DMS79 treated with DMSO at 0.1 percent for 48 hours (cell line): ENCODE results near the gene CHTF18.

Source experiments
- DNase-seq: peaks from one replicate; lab custom pipeline; 2025; lab: John Stamatoyannopoulos, UW

Gene CHTF18

DNA sequence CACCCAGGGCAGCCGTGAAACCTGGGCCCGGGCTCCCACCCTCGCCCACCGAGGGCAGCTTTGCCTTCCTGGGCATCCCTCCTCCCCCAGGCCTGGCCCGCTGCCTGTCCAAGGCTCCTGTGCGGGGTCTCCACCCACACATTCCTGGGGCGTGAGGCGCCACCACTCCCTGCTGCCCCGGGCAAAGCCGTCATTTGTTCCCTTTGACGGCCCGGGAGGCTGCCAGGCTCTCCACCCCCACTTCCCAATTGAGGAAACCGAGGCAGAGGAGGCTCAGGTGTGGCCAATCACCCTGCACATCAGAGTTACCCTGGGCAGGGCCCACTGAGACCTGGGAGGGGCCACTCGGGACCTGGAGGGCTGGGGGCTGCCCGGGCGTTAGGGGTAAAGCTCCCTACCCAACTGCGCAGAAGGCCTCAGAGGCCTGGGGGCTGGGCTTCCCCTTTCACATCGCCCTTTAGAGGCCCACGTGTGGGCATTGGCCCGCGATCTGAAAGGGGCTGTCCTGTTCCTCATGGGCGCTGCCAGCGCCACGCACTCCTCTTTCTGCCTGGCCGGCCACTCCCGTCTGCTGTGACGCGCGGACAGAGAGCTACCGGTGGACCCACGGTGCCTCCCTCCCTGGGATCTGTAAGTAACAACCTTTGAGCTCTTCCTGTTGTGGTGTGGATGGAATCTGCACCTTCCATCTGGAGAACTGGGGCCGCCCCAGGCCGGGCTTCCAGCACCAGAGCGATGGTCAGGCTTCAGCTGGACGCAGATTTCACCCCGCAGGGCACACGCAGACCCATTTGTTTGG lies 27.7 kb upstream of the CHTF18 start, which contains the start of gene MSLN:
MSLN (plus strand) TSS at position 190 of the 799 bp plus-strand sequence. CDS start 1,947 bp downstream, outside the sequence.
- no peak for DNase-seq

GRCh38 chr16:761625-762513 lies 26.6 kb upstream of the CHTF18 start:
- DNase-seq: no peak

DNA sequence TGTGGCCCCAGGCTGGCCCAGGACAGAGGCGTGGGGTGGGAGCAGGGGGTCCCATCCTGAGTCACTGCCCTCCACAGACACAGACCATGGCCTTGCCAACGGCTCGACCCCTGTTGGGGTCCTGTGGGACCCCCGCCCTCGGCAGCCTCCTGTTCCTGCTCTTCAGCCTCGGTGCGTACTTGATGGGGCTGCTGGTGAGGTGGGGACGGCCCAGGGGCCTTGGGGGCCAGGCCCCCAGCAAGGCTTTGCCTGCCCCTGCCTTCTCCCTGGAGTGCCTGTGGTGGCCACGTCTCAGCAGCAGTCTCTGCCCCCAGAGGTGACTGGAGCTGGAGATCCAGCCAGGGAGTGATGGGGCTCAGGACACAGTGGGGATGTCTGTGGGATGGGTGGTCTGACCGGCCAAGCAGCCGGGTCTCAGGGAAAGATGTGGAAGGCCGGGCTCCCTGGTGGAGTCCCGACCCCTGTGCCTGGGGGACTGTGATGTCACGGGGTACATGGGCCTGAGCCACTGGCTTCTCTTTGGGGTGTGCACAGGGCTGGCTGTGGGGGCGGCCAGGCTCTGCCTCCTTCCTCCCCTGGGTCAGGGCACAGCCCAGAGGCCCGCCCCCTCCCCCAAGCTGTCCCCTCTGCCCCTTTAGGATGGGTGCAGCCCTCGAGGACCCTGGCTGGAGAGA lies 25.7 kb upstream of the CHTF18 start:
- no peak for DNase-seq

- DNase-seq: no peak
Observed at GRCh38 chr16:763369-764183, 24.8 kb upstream of the CHTF18 start.

DNA sequence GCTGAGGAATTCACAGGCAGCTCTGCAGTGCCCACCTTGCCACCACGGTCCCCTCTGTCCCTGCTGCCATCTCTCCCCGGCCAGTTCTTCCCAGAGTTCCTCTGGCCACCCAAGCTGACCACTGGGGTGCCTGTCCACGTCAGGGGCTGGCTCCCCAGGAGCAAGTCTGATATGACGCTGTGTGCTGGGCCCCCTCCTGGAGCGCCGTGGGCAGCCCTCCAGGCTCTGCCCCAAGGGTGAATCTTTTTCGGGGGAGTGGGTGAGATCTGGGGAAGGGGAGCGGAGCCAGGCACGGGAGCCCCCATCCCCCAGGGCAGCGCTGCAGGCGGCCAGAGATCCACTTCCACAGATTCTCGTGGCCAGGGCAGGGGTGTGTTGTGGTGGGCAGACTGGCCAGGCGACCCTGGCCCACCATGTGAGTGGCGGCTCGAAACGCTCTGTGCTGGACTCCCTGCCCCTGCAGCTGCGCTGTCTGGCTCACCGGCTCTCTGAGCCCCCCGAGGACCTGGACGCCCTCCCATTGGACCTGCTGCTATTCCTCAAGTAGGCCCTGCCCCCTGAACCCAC lies 24.2 kb upstream of the CHTF18 start:
- no peak for DNase-seq

DNA sequence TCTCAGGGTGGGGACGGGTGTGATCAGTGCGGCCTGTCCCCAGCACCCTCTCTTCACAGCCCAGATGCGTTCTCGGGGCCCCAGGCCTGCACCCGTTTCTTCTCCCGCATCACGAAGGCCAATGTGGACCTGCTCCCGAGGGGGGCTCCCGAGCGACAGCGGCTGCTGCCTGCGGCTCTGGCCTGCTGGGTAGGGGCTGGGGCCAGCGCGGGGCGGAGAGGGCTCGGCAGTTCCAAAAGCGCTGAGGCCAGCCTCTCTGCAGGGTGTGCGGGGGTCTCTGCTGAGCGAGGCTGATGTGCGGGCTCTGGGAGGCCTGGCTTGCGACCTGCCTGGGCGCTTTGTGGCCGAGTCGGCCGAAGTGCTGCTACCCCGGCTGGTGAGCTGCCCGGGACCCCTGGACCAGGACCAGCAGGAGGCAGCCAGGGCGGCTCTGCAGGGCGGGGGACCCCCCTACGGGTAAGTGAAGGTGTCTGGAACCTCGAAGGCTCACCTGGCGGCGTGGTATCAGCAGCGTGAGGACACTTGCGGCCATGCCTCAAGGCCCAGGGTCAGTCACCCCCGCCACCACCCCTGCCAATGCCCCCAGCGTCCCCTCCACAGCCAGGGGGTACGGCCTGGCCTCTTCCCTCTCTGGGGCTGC lies 23.5 kb upstream of the CHTF18 start:
- no peak for DNase-seq

DNA sequence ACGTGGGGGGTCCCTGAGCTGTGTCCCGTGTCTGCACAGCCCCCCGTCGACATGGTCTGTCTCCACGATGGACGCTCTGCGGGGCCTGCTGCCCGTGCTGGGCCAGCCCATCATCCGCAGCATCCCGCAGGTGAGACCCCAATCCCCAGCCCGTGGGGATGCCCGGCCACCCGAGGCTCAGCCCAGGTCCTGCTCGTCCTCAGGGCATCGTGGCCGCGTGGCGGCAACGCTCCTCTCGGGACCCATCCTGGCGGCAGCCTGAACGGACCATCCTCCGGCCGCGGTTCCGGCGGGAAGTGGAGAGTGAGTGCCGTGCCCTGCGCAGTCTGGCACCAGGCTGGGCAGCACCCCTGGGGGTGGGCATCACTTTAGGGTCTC lies 22.9 kb upstream of the CHTF18 start:
- DNase-seq: no peak

DNA sequence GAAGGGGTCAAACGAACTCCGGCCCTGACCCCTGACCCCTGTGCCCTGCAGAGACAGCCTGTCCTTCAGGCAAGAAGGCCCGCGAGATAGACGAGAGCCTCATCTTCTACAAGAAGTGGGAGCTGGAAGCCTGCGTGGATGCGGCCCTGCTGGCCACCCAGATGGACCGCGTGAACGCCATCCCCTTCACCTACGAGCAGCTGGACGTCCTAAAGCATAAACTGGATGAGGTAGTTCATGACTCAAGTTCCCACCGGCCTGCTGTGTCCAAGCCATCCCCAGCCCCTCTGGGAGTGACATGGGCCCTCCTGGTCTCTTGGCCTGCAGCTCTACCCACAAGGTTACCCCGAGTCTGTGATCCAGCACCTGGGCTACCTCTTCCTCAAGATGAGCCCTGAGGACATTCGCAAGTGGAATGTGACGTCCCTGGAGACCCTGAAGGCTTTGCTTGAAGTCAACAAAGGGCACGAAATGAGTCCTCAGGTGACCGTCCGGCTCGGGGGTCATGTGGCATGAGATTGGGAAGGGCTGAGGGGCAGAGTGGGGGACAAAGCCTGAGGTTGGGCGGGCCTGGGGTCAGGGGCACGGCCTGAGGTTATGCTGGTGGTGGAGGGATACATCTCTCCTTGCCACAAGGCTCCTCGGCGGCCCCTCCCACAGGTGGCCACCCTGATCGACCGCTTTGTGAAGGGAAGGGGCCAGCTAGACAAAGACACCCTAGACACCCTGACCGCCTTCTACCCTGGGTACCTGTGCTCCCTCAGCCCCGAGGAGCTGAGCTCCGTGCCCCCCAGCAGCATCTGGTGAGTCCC lies 22.2 kb upstream of the CHTF18 start:
- DNase-seq: no peak

GRCh38 chr16:766820-767640 lies 21.4 kb upstream of the CHTF18 start:
- no peak for DNase-seq

DNA sequence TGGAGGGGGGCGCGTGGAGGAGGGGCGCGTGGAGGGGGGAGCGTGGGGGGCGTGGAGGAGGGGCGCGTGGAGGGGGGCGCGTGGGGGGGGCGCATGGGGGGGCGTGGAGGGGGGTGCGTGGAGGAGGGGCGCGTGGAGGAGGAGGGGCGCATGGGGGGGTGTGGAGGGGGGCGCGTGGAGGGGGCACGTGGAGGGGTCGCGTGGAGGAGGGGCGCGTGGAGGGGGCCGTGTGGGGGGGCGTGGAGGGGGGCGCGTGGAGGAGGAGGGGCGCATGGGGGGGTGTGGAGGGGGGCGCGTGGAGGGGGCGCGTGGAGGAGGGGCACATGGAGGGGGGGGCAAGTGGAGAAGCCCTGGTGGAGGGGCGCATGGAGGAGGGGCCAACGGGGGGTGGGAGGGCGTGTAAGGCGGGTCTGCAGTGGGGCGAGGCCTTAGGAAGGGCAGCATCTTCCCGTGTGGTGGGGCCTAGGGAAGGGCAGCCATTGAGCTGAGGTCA lies 20.6 kb upstream of the CHTF18 start:
- DNase-seq: no peak

- no peak for DNase-seq
Observed at GRCh38 chr16:768428-768827, 20.0 kb upstream of the CHTF18 start.

DNA sequence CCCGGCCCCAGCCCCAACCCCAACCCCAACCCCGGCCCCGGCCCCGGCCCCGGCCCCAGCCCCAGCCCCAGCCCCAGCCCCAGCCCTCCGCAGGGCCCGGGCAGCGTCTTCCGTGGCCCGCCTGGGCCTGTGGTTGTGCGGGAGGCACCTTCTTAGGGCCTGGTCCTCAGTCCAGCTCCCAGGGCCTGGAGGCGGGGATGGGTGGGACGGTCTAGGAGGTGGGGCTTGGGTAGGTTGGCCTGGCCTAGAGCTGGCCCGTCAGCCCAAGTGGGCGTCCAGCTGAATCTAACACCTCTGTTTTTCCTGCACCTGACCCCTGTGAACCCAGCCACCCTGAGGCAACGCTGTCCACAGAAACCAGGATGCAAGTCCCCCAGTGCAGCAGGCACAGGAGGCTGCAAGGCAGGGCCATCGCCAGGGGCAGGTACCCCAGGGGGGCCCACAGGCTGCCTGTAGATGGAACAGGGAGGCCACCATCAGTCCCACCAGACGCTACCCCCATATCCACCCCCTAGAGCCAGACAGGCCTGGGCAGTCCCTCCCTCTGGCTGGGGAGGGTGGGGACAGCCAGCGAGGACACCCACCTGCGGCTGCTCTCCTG lies 19.1 kb upstream of the CHTF18 start:
- no peak for DNase-seq

GRCh38 chr16:769934-770333 lies 18.5 kb upstream of the CHTF18 start:
- no peak for DNase-seq

GRCh38 chr16:770411-770810 lies 18.0 kb upstream of the CHTF18 start:
- no peak for DNase-seq

DNA sequence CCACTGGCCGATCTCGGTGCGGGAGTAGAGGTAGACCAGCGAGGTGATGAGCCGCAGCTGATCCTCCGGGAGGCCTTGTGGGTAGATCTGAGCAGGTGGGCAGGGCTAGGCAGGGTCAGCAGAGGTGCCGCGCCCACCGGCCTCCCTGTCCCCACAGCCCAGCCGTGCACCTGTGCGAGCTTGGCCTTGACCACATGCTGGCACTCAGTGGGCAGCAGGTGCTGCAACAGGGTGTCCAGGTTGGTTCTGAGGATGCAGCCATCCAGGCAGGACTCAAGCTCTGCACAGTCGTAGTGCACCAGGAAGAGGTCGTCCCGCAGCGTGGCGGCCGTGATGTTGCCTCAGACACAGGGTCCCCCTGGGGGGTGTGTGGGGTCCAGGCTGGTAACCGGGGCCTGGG lies 15.5 kb upstream of the CHTF18 start:
- no peak for DNase-seq

GRCh38 chr16:774086-775001 lies 14.1 kb upstream of the CHTF18 start:
- DNase-seq: no peak

GRCh38 chr16:775236-775796 lies 13.1 kb upstream of the CHTF18 start:
- no peak for DNase-seq
